NCI-H2029 (cell line): ENCODE results near the gene CCDC170.

ENCODE experiments used
- DNase-seq: peaks from one replicate; lab custom pipeline; 2025; lab: John Stamatoyannopoulos, UW

CCDC170 gene

GRCh38 chr6:151658091-151658490, 164.3 kb downstream of the CCDC170 start:
- DNase-seq = no peak

GRCh38 chr6:151659212-151659611, 165.4 kb downstream of the CCDC170 start:
- DNase-seq = no peak

DNA sequence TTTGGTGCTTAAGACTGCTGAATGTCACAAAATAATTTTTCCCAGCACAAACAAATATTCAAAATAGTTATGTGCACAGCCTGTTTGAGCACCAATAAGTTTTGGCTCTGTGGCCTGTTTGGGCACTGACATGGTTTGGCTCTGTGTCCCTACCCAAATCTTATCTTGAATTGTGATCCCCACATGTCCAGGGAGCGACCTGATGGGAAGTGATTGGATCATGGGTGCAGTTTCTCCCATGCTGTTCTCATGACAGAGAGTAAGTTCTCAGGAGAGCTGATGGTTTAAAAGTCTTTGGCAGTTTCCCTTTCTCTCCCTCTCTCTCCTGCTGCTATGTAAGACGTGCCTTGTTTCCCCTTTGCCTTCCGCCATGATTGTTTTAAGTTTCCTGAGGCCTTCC, 167.7 kb downstream of the CCDC170 start:
- DNase-seq = no peak

GRCh38 chr6:151661928-151662327, 168.1 kb downstream of the CCDC170 start:
- DNase-seq = no peak

DNA sequence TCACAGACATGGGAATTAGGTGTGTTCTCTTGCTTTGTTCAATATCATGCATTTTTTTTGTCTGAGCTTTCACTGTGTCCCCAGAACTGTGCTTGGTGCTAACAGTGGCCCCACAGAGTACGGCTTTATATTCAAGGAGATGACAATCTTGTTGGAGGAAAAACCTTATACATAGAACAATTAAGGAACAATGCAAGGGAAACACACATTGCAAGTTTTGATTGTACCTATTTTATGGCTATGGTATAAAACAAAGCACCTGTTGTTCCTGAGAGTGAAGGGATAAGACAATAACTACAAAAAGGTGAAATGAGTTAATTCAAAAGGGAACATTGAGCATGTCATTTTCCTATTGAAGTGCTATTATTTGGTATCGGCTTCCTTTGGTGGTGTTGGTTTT, 169.7 kb downstream of the CCDC170 start:
- DNase-seq = no peak

GRCh38 chr6:151664390-151664789, 170.6 kb downstream of the CCDC170 start:
- DNase-seq = no peak

DNA sequence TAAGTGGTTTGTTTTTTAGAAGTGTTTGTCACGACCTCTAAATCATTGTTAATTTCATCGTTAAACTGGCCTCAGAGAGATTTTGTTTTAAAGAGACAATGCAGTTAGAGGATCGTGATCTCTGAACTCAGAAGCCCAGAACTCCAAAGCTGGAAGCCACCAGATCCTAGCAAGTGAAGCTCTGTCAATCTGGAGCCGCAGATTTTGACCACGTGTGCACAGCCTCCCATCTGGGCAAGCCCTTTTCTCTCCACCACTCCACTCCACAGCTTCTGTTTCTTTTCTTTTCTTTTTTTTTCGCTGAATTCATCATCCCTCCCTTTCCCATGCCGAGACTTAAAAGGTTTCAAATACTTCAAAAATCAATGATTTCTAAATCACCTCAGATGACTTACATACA, 171.5 kb downstream of the CCDC170 start:
- no peak for DNase-seq

DNA sequence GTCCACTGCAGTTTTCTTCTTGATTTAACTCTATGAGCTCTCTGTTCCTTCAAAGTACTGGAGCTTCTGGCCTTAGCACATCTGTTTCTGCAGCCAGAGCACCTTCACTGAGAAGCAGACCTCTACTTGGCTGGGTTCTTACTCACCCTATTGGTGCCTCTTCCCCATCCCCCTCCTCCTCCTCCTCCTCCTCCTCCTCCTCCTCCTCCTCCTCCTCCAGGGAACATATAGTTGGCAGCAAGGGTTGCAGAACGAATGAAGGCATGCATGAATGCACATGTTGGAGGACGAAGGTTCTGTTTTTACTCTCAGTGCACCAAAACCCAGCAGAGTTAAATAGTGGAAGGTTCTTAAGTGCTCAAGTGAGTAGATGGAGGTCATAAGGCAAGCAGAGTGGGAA, 172.7 kb downstream of the CCDC170 start:
- DNase-seq = no peak

- no peak for DNase-seq
These were observed 175.4 kb downstream of the CCDC170 start for GRCh38 chr6:151669208-151669560.

DNA sequence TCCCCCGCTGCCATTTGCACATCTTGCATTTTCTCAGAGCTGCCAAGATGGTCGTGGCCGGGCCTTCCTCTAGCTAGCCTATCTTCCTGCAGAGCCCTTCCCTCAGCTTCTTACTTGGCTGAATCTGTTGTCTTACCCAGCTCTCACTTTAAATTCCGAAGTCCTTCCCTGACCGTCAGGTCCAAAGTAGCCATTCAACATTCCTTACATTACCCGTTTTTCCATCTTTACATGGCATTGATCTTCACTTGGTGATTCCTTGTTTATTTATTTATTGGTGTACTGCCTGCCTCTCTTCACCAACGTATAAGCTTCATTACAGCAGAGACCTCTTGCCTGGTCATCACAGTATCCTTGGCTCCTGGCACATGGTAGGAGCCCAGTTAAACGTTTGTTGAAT, 176.3 kb downstream of the CCDC170 start:
- no peak for DNase-seq
